Left ventricle myocardium inferior (tissue), 1 donor: ENCODE data around the gene TSPAN9. TPM values are rescaled to one million over a fixed set of nuclear protein-coding genes. Genes with fewer than 3 reads are reported as not detected.

Experiments used
- DNase-seq: peaks from one replicate; pipeline ENCODE4 v3.0.0-alpha.2; 2020
- H3K27ac ChIP-seq: fragments of 200-600 bp; replicated peaks from 2 replicates; pipeline ENCODE4 v1.8.0; 2021
- H3K27me3 ChIP-seq: fragments of 200-600 bp; 2 replicates; pipeline ENCODE4 v1.8.0; 2021; ENCODE audit warnings: low read depth
- H3K36me3 ChIP-seq: fragments of 200-600 bp; 2 replicates; pipeline ENCODE4 v1.8.0; 2021
- H3K4me1 ChIP-seq: fragments of 200-600 bp; 2 replicates; pipeline ENCODE4 v1.8.0; 2021
- H3K4me3 ChIP-seq: fragments of 200-600 bp; 2 replicates; pipeline ENCODE4 v1.8.0; 2021; ENCODE audit warnings: mild to moderate bottlenecking, moderate library complexity
- H3K9me3 ChIP-seq: fragments of 200-600 bp; replicated peaks from 2 replicates; pipeline ENCODE4 v1.8.0; 2021
- intact Hi-C: fragments of 100-400 bp; cut with micrococcal nuclease; formaldehyde crosslinking; loops from one replicate; pipeline ENCODE4 v1.11.0; 2022
- total RNA-seq: library from RNA; stranded (reverse); fragmentation: NEBNext Ultra II Directional; extraction: Animal tissue kit (Norgen Biotek cat#: 25700); gene quantifications from one replicate; pipeline ENCODE4 v1.2.1, GENCODE V29; 2021
- TF ChIP-seq, protein P1 (sequence below): fragments of 200-600 bp; IDR thresholded peaks from 2 replicates; pipeline ENCODE4 v1.8.0; 2021; ENCODE audit warnings: antibody characterized with exemption, mild to moderate bottlenecking, borderline replicate concordance
- donor health status: DM: no; HTN: yes; CAD: no; lungs with severe emphysema.

Gene TSPAN9
- total RNA-seq, 1 donor from 2014 or later: 305 TPM

DNA sequence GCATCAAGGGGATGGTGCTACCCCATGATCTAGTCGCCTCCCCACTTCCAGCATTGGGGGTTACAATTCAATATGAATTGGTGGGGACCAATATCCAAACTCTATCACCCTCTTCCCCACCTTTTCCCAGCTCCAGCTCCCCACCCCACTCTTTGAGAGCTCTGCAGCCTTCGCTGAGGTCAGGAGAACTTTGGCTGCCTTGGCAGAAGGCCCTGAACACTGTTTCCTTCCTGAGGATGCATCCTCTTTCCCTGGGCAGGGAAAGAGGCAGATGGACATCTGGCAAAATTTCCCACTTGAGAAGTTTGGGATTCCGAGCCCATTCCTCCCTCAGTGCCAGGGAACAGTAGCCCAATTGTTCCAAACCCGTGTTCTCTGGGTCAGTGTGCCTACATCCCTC is 169.1 kb downstream of the TSPAN9 start:
- TF ChIP-seq, protein P1, sequence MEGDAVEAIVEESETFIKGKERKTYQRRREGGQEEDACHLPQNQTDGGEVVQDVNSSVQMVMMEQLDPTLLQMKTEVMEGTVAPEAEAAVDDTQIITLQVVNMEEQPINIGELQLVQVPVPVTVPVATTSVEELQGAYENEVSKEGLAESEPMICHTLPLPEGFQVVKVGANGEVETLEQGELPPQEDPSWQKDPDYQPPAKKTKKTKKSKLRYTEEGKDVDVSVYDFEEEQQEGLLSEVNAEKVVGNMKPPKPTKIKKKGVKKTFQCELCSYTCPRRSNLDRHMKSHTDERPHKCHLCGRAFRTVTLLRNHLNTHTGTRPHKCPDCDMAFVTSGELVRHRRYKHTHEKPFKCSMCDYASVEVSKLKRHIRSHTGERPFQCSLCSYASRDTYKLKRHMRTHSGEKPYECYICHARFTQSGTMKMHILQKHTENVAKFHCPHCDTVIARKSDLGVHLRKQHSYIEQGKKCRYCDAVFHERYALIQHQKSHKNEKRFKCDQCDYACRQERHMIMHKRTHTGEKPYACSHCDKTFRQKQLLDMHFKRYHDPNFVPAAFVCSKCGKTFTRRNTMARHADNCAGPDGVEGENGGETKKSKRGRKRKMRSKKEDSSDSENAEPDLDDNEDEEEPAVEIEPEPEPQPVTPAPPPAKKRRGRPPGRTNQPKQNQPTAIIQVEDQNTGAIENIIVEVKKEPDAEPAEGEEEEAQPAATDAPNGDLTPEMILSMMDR: no peak
- no peak overlapping the region for H3K4me3 ChIP-seq
- DNase-seq: no peak
- H3K9me3 ChIP-seq: no peaks in the 10 kb centered on the region
- H3K36me3 ChIP-seq: peaks cover 5% of the 10 kb centered on the region
- no peaks in the 10 kb centered on the region for H3K27me3 ChIP-seq
- intact Hi-C loops: no loop called here
- H3K4me1 ChIP-seq: peaks cover 98% of the 10 kb centered on the region
- H3K27ac ChIP-seq: peak overlapping the region; percentile 96

DNA sequence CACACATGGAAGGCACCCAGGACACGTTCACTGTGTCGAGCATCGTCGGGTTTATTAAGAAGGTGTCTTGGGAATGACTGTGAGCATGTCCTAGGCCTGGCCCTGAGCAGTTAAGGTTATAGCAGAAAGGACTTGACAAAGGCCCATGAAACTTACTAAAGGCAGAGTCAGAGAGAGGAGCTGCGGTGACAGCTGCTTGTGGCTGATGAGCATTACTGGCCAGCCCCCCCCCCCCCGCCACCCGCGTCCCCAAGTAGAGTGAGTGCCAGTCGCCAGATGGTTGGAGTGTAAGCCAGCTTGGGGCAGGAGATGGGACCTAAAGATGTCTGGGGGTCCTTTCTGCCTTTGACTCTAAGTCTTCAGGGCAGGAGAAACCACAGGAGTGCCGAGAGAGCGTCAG is 169.9 kb downstream of the TSPAN9 start:
- Histone ChIP-seq H3K9me3 (no peaks in the 10 kb centered on the region), H3K36me3 (peaks cover 5% of the 10 kb centered on the region), H3K27ac (peak overlapping the region; percentile 96), H3K27me3 (no peaks in the 10 kb centered on the region), H3K4me3 (no peak overlapping the region), H3K4me1 (peaks cover 98% of the 10 kb centered on the region)
- TF ChIP-seq, protein P1: no peak
- intact Hi-C loops: no loop called here
- DNase-seq: no peak

DNA sequence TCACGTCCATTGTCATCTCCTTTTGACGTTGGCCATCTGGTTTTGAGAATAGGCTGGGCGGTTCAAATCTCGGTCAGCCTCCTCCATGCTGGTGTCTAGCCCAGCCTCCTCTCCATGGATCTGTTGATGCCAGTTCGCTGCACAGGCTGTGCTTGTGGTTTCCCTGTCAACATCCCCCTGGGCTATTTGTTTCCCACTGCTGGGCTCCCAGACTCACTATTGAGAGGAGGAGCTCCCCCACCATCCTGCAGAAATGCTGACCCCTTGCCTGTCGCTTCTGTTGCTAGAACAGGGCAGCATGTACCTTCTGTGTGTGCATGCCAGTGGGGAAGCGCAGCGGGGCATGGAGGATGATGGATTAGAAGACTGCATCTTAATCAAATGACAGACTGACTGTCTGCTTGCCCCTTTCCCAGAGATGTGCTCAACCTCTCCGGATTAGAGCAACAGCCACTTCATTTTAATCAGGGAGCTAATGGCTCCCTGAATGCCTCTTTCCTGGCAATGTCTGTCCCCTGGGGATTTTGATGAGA is 170.5 kb downstream of the TSPAN9 start:
- H3K27ac ChIP-seq: peak overlapping the region; percentile 96
- TF ChIP-seq, protein P1: no peak
- no peaks in the 10 kb centered on the region for H3K9me3 ChIP-seq
- no peak for DNase-seq
- peaks cover 5% of the 10 kb centered on the region for H3K36me3 ChIP-seq
- H3K27me3 ChIP-seq: no peaks in the 10 kb centered on the region
- H3K4me3 ChIP-seq: no peak overlapping the region
- intact Hi-C loops: no loop called here
- H3K4me1 ChIP-seq: peaks cover 98% of the 10 kb centered on the region

DNA sequence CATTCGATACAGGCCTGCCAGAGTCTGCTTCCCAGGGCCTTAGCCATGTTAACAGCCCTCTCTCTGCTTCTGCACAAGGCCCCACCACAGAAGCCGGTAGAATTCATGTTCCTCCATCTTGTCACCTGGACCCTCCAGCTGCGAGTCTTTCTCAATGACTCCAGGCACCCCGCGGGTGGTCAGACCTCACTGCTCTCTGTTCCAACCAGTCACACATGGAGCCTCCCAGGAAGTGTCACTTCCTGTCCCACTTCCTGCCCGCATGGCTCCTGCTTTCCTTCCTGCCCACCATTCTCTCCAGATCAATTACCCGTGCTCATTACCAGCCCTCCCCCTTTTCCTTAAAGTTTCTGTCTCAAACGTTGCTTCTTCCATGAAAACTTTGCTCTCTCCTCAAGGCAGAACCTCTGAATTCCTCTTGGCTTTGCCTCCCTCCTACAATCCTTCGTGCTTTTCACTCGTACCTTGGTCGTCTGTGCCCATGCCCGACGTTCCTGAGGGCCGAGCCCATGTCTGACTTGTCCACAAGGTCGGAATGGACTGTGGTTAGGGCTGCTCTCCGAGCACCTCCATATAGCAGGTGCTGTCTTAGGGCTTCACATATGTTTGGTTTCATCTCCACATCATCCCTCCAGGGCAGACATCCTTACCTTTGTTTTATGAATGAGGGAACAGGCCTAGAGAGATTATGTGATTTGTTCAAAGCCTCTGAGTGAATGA is 172.1 kb downstream of the TSPAN9 start:
- H3K9me3 ChIP-seq: no peaks in the 10 kb centered on the region
- peaks cover 98% of the 10 kb centered on the region for H3K4me1 ChIP-seq
- no peaks in the 10 kb centered on the region for H3K27me3 ChIP-seq
- peaks cover 5% of the 10 kb centered on the region for H3K36me3 ChIP-seq
- intact Hi-C loops: no loop called here
- no peak overlapping the region for H3K4me3 ChIP-seq
- peak overlapping the region; percentile 96 for H3K27ac ChIP-seq
- TF ChIP-seq, protein P1: no peak
- DNase-seq: no peak

DNA sequence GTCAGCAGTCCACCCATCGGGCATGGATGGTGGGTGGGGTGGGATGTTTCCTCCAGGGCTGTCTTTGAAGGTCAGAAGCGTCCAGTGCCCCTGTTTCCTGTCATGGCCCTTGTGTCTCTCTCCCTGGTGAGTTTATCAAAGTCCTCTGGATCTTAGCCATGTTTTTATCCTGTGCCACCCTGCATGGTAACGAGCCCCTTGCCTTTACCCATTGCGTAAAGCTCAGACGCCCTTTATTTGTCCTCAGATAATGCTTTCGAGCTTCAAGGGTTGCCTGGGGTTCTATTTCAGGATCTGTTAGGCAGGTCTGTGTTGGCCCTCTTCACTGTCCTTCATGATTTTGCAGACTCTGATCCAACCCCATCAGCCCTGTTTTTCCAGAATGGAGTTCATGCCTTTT is 172.9 kb downstream of the TSPAN9 start:
- peaks cover 3% of the 10 kb centered on the region for H3K36me3 ChIP-seq
- peak overlapping the region; percentile 96 for H3K27ac ChIP-seq
- no peak overlapping the region for H3K4me3 ChIP-seq
- no peak for DNase-seq
- peaks cover 98% of the 10 kb centered on the region for H3K4me1 ChIP-seq
- no peaks in the 10 kb centered on the region for H3K9me3 ChIP-seq
- no peaks in the 10 kb centered on the region for H3K27me3 ChIP-seq
- TF ChIP-seq, protein P1: no peak
- intact Hi-C loops: no loop called here
